Measurements from ENCODE around the gene KCNN1.

Gene KCNN1

DNA sequence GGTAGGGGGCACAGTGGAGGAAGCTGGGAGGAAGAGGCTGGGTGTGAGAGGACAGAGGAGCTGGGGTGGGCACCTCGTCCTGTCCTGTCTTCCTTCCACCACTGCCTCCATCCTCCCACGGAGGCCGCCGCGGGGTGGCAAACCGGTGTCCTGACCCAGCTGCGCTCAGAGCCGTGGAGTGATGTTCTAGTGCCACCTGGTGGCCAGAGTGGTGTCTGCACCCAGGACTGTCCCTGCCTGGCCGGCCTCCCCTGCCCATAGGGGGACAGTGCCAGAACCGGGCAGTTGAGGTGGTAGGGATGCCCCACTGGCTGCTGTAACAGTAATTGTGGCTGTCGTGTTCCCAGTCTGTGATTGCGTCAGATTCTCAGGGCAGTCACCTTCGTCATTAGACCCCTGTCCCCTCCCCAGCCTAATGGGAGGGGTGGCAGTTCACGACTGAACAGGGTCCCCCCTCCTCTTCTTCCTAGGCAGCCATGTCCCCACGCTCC lies 30.0 kb downstream of the KCNN1 start:
- TF ChIP-seq, protein P1, sequence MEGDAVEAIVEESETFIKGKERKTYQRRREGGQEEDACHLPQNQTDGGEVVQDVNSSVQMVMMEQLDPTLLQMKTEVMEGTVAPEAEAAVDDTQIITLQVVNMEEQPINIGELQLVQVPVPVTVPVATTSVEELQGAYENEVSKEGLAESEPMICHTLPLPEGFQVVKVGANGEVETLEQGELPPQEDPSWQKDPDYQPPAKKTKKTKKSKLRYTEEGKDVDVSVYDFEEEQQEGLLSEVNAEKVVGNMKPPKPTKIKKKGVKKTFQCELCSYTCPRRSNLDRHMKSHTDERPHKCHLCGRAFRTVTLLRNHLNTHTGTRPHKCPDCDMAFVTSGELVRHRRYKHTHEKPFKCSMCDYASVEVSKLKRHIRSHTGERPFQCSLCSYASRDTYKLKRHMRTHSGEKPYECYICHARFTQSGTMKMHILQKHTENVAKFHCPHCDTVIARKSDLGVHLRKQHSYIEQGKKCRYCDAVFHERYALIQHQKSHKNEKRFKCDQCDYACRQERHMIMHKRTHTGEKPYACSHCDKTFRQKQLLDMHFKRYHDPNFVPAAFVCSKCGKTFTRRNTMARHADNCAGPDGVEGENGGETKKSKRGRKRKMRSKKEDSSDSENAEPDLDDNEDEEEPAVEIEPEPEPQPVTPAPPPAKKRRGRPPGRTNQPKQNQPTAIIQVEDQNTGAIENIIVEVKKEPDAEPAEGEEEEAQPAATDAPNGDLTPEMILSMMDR (IDR thresholded peaks at IDR 0.05; ENCODE audit: low read depth, low read length), result peak; percentile 99
- Histone ChIP-seq H3K36me3 (peaks cover 56% of the 10 kb centered on the region), H3K4me3 (ENCODE audit: low read depth, low read length) (no peak overlapping the region), H3K9me3 (ENCODE audit: severe bottlenecking) (no peaks in the 10 kb centered on the region), H3K27ac (peak overlapping the region; percentile 11; the same call in 1 of the 2 replicates), H3K27me3 (ENCODE audit: insufficient read depth, low read depth, severe bottlenecking) (no peaks in the 10 kb centered on the region)
- DNase-seq, result peak; percentile 84

DNA sequence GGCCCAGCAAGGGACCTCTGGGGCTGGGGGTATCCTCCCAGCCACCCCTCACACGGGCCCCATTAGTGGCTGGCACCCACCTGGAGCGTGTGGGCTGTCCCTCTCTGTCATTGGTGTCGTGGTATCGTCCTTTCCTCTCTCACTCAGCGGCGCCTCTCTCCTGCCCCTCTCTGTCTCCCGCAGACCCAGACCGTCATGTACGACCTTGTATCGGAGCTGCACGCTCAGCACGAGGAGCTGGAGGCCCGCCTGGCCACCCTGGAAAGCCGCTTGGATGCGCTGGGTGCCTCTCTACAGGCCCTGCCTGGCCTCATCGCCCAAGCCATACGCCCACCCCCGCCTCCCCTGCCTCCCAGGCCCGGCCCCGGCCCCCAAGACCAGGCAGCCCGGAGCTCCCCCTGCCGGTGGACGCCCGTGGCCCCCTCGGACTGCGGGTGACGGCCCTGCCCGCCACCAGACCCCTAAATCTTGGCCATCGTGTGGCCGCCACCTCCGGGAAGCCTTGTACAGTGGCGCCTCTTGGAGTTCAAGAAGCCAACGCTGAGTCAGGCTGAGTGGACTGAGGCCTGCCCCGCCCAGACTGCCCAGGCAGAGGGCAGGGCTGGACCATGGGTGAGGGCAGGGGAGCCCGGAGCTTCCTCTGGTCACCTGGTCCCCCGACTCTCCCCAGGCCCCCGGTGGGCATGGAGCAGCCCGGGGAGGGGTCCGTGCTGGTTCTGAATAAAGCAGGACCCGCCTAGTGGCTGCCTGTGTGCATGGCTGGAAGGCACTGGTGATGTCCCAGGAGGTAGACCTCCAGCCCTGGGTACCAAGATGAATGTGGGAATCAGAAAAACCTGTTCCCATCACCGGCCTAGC lies 31.3 kb downstream of the KCNN1 start:
- Histone ChIP-seq H3K9me3 (ENCODE audit: severe bottlenecking) (no peaks in the 10 kb centered on the region), H3K27ac (no peak overlapping the region), H3K27me3 (ENCODE audit: insufficient read depth, low read depth, severe bottlenecking) (no peaks in the 10 kb centered on the region), H3K4me3 (ENCODE audit: low read depth, low read length) (no peak overlapping the region), H3K36me3 (peaks cover 51% of the 10 kb centered on the region)
- no peak for DNase-seq
- TF ChIP-seq, protein P1 (IDR thresholded peaks at IDR 0.05; ENCODE audit: low read depth, low read length), result no peak

DNA sequence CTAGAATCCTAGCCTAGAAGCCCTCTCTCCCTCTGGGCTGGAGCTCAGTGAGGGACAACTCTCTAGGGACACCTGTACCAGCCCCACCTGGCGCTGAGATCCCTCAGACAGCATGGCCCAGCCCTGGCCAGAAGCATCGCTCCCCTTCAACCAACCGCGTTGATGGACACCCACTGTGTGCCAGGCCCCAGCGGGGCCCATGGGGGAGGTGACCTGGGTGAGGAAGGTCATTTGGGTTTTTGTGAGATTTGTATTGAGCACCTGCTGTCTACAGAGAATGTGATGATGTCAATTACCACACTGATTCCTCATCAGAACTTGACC lies 31.9 kb downstream of the KCNN1 start:
- TF ChIP-seq, protein P1 (IDR thresholded peaks at IDR 0.05; ENCODE audit: low read depth, low read length), result no peak
- H3K27ac ChIP-seq, result no peak overlapping the region
- H3K9me3 ChIP-seq (ENCODE audit: severe bottlenecking), result no peaks in the 10 kb centered on the region
- H3K36me3 ChIP-seq, result peaks cover 47% of the 10 kb centered on the region
- DNase-seq, result no peak
- no peak overlapping the region for H3K4me3 ChIP-seq (ENCODE audit: low read depth, low read length)
- H3K27me3 ChIP-seq (ENCODE audit: insufficient read depth, low read depth, severe bottlenecking), result no peaks in the 10 kb centered on the region

DNA sequence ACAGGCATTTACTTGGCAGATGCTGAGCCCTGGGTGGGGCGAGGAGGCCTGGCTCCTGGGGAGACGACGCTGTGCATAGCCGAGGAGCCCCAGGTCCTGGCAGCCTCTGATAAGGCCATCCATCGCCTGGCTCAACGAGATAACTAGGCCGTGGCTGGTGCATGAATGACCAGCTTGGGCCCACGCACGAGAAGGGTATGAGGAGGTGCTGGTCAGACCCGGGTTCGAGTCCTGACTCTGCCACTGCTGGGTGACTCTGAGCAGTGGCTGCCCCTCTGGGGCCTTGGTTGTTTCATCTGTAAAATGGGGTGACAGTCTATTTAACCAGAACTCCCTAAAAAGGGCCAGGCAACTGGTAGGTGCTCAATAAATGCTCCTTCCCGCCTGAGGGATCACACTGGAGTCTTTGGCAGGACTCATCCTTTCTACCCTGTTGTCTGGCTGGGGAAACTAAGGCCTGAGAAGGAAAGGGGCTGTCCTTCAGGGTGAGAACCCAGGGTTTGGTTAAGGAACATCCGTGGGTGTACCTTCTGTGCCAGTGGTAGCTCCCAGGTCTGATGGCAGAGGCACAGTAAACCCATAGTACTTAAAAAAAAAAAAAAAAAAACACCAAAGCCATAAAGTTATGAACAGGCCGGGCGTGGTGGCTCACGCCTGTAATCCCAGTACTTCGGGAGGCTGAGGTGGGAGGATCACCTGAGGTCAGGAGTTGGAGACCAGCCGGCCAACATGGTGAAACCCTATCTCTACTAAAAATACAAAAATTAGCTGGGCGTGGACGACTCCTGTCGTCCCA lies 33.0 kb downstream of the KCNN1 start:
- Histone ChIP-seq H3K27ac (peak overlapping the region; percentile 77), H3K27me3 (ENCODE audit: insufficient read depth, low read depth, severe bottlenecking) (no peaks in the 10 kb centered on the region), H3K4me3 (ENCODE audit: low read depth, low read length) (no peak overlapping the region; the same call in 1 of the 2 replicates), H3K36me3 (peaks cover 43% of the 10 kb centered on the region), H3K9me3 (ENCODE audit: severe bottlenecking) (no peaks in the 10 kb centered on the region)
- TF ChIP-seq, protein P1 (IDR thresholded peaks at IDR 0.05; ENCODE audit: low read depth, low read length), result no peak
- no peak for DNase-seq

DNA sequence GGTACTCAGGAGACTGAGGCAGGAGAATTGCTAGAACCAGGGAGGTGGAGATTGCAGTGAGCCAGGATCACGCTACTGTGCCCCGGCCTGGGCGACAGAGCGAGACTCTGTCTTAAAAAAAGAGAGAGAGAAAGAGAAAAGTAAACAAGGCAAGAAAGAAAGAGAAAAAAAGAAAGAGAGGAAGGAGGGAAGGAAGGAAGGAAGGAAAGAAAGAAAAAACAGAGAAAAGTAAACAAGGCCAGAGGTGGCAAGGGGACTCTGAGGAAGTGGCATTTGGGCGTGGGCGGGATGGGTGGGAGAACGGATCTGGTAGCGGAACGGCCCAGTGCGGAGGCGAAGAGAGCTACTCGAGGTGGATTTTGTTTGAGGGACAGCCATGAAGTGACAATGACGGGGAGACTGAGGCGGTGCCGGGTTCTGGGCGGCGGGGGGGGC lies 33.6 kb downstream of the KCNN1 start:
- DNase-seq, result no peak
- H3K27ac ChIP-seq, result peak overlapping the region; percentile 77

More for the DNA sequence above, 33.6 kb downstream of the KCNN1 start:
- Histone ChIP-seq H3K36me3 (peaks cover 39% of the 10 kb centered on the region), H3K27me3 (ENCODE audit: insufficient read depth, low read depth, severe bottlenecking) (no peaks in the 10 kb centered on the region), H3K4me3 (ENCODE audit: low read depth, low read length) (peak overlapping the region; percentile 46), H3K9me3 (ENCODE audit: severe bottlenecking) (no peaks in the 10 kb centered on the region)
- TF ChIP-seq, protein P1 (IDR thresholded peaks at IDR 0.05; ENCODE audit: low read depth, low read length), result no peak

All from WERI-Rb-1 (cell line).